HG03039 (cell line): Measurements from ENCODE around the gene TMEM8B.
"Not testable (repeated sequence)": the region's sequence is repeated elsewhere in the genome, so short reads cannot be mapped to it uniquely, and the experiment has no call there.

Experiments
- ATAC-seq: cut with Tn5 transposase; IDR thresholded peaks from one replicate; pipeline ENCODE4 v1.9.1; 2021; ENCODE audit warnings: mild to moderate bottlenecking, moderate library complexity; ENCODE audit not compliant: unreplicated experiment

The TMEM8B gene

DNA sequence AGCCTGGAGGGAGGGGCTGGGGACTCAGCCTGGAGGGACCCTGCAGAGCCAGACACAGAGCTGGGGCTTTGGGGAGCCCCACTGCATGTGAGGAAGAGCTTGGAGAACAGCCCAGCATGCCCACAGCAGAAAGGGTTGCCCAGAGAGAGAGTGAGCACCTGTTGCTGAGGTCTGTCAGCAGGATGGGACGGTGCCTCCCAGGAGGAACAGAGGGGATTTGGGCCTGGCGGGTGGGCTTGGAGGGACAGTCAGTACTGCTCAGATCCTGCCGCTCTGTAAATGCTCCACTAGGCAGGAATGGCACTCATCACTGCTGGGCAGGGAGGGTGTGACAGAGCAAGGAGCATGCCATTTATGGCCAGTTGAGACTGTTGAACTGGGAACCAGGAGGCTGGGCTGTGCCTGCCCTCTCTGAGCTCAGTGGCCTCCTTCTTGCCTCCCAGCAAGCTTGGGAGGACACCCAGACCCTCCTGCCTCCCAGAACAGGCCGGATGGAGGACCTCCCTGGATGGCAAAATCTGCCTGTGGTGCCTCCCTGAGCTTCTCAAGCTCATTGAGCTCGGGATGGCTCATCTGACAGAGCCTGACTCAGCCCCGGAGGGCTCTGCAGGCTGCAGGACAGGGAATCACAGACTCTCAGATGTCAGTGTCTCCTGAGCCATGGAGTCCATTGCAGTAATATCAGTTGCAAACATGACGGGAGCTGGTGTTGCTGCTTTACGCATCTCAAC, 76.2 kb downstream of the TMEM8B start:
- no peak for ATAC-seq

DNA sequence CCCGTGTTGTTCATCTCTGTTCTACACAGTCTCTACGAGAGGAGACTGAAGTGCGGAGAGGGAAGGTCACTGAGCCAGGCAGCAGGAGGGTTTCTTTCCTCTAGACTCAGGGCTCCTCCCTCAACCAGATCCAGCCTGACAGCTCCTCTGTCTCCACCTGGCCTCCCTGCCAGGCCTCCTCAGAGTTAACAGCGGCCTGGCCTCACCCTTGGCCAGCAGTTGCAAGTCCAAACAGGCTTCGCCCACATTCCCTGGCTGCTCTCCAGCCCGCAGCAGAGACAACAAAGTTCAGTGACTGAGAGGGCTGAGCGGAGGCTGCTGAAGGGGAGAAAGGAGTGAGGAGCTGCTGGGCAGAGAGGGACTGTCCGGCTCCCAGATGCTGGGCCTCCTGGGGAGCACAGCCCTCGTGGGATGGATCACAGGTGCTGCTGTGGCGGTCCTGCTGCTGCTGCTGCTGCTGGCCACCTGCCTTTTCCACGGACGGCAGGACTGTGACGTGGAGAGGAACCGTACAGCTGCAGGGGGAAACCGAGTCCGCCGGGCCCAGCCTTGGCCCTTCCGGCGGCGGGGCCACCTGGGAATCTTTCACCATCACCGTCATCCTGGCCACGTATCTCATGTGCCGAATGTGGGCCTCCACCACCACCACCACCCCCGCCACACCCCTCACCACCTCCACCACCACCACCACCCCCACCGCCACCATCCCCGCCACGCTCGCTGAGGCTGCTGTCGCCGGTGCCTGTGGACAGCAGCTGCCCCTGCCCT, 77.1 kb downstream of the TMEM8B start, which contains the start of gene HRCT1:
Gene HRCT1 (plus strand): TSS at position 291 of the 768 bp plus-strand sequence. CDS start 86 bp downstream, at position 377.
- no peak for ATAC-seq

DNA sequence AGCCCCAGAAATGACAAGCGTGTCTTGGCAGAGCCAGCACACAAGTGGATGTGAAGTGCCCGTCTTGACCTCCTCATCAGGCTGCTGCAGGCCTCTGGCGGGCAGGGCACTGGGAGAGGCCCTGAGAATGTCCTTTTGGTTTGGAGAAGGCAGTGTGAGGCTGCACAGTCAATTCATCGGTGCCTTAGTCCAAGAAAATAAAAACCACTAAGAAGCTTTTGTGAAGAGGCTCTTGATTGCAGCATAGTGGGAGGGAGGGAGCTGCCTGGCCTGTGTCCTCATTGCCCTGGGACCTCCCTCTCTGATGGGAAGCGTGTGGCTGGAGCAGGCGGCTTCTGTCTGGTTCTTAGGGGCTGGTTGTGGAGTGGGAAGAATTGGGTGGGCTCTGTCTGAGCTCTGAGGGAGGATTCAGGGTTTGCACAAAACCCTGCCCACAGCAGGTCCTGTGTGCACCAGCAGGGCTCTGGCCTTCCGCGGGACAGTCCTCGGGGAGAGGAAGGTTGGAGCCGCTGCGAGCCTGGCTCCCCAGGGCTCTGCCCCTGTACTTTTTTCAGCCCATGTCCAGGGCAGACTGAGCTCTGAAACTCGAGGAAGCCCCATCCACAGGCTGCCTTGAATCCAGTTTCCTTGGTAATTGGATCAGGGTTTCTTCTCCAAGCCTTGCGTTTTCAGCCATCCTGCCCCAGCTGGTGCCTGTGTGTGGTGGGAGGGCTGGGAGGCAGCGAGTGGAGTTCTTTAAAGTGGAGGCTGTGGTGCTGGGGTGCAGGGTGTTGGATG, 78.1 kb downstream of the TMEM8B start:
- no peak for ATAC-seq

DNA sequence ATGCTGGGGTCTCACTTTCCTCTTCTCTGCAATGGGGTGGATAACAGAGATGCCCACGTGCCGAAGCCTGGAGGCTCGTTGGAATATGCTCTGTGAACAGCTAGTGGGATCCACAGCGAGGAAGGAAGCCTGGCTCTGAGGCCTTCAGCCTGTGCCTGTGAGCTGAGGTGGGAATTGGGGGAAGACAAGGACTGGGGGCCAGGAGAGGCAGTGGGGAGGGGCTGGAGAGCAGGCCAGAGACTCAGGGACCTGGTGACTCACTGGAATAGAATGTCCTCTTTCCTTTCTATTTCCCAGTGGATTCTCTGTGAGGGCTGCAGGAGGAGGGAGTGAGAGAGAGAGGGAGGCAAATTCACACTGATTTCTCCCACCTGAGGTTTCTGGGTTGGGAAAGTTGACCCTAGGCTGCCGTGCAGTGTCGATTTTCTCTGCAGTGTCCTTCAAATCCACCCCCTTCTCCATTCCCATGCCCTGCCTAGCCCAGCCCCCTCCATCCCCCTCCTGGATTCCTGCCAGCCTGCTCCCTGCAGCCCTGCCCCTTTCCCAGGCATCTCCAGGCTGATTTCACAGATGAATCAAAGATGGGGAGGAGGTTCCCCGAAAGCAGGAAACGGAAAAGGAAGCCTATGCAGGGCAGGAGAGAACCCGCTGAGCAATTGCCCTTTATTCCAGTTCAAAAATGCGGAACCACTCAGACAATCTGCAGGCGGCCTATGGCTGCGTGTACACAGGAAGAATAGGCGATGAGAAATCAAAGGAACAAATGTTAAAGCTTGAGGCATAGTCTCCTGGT, 78.9 kb downstream of the TMEM8B start:
- ATAC-seq: no peak

DNA sequence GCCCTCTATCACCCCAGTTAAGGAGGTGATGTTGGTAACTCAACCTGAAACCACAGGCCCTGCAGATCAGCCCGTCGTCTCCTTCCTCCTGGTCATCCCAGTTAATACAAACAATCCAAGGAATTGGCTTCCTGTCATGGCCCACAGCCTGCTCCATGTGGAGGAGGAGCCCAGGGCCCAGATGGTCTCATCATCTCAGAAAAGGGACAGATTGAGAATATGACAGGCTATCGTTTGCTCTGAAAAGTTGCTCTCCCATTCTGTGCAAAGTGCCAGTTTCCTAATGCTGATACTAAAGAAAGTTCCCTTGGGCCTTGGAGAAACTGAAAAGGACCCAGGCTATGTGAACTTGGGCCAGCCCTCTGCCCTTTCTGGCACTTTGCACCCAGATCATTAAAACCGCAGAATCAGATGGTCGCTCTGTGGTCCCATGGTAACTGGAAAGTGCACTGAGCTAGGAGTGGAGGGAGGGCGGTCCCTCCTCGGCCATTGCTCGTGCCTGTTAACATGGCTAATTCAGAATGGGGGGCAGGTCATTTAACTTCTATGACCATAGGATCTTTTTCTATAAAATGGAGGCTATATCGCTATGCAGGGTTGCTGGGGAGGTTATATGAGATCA, 79.6 kb downstream of the TMEM8B start:
- no peak for ATAC-seq

DNA sequence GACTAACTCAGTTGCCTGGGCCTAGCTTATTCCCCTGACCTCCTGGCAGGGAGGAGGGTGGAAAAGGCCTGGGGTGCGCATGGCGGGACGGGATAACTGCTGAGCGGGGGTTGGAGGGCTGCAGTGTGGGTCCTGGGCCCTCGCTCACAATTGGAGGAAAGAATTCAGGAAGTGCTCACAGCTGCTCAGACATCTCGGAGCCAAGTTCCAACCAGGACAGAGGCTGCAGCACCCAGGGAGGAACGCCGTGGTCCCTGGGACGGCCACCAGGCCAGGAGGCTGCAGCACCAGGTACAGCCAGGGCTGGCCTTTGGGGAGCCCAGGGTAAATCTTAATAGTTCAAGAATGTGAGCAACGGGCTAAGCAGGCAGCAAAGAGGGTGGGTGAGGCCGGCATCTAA, 80.2 kb downstream of the TMEM8B start, which contains the start of gene SPAAR:
Gene SPAAR (plus strand): TSS at position 217 of the 400 bp plus-strand sequence. CDS start 974 bp downstream, outside the sequence.
- no peak for ATAC-seq

DNA sequence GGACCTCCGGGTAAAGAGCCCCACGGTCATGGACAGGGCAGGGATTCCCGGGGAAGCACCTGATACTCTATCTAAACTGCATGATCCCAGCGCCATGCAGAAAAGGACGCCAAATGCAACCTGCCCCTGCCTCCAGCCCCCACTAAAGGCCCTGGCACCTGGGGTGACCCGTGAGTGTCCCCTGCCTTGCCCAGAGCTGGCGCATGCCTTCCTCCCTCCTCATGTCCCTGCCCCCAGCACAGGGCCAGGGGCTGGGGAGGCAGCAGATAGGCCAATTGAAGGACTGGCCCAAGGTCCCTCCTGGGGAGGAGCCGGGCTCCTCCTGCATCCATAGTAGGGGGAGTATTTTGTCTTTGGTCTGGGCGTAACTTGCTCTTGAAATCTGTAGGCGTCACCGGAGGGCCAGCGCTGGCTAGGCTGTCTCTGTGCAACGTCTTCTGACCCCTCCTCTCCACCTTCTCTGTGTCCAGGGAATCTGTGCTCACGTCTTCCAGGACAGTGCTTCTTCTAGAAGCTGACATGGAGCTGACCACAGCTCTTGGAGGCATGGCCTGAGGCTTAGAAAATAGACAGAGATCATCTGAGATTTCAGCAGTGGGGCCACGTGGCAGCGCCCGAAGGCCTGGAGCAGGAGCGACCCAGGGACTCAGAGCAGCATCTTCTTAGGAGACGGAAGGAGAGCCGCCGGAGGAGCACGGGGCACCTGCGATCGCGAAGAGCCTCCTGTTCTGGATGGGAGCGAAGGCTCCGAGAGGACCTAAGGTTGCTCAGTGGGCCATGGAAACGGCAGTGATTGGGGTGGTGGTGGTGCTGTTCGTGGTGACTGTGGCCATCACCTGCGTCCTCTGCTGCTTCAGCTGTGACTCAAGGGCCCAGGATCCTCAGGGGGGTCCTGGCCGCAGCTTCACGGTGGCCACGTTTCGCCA, 80.9 kb downstream of the TMEM8B start:
- ATAC-seq: no peak

DNA sequence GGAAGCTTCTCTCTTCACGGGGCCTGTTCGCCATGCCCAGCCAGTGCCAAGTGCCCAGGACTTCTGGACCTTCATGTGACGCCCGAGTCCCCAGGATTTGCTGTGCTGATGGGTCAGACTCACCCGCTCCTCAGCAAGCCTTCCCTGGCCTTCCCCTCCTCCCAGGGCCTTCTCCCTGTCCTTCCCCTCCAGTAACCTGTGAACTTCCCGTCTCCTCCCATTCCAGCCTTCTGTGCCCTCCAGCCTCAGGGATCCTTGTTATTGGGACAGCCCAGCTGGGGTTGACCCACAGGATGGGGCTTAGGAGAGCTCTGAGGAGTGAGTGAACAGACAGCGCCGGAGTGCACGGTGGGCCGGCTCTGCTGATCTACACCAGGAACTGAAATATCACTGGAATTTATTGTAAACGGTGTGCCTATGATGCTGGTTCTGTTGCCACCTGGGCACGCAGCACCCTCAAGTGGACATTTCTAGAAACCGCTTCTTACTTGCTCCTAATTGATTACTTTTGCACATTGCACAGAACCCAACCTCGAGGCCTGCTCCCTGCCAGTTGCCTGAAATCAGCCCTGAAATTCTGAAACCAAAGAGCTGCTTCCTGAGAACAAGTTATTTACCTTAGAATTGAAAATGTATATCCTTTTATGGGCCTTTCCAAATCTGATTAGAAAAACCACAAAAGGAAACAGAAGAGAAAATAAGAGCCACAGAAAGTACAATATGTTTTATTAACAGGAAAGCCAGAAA, 81.8 kb downstream of the TMEM8B start:
- no peak for ATAC-seq

DNA sequence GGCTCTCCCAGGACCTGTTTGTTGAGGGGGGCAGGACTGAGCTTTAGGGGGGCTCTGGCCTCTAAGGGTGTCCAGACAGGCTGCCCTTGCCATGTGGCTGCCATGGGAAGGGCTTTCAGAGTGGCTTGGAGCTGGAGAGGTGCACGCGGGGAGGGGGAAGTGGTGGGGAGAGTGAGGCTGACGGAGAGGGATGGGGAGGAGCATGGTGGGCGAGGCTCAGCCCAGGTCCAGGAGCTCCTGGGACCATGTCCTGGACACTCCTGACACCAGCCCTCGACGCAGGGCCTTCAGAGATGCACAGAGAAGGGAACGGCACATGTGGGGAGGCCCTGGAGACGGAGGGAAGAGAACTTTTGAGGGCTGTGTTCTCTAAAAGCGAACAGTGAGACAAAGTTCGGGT, 82.7 kb downstream of the TMEM8B start:
- ATAC-seq: no peak

DNA sequence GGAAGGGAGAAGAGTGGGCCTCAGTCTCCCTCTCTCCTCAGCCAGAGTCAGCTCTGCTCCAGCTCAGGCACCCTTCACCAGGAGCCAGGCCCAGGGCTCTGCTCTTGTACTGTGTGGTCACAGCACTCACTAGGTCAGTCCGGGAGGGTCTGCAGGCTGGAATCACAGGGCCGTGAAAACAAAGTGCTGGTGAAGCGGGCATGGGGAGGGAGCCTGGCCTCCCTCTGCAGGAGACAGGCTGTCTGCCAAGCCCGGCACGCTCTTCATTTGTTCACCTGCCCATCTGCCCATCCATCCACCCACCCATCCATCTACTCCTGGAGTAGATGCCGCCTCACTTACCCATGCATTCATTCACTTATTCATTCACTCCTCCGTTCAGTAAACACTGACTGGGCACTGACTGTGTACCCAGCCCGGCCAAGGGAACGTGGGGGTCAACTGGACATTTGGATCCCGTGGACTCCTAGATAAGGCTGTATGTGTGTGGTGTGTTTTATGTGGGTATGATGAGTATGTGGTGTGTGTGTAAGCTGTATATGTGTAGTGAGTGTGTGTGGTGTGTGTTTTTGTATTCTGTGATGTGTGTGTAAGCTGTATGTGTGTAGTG, 83.9 kb downstream of the TMEM8B start:
- ATAC-seq: no peak

DNA sequence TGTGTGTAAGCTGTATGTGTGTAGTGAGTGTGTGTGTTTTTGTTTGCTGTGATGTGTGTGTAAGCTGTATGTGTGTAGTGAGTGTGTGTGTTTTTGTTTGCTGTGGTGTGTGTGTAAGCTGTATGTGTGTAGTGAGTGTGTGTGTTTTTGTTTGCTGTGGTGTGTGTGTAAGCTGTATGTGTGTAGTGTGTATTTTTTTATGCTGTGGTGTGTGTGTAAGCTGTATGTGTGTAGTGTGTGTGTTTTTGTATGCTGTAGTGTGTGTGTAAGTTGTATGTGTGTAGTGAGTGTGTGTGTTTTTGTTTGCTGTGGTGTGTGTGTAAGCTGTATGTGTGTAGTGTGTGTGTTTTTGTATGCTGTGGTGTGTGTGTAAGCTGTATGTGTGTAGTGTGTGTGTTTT, 84.4 kb downstream of the TMEM8B start:
- ATAC-seq: not testable (repeated sequence)

DNA sequence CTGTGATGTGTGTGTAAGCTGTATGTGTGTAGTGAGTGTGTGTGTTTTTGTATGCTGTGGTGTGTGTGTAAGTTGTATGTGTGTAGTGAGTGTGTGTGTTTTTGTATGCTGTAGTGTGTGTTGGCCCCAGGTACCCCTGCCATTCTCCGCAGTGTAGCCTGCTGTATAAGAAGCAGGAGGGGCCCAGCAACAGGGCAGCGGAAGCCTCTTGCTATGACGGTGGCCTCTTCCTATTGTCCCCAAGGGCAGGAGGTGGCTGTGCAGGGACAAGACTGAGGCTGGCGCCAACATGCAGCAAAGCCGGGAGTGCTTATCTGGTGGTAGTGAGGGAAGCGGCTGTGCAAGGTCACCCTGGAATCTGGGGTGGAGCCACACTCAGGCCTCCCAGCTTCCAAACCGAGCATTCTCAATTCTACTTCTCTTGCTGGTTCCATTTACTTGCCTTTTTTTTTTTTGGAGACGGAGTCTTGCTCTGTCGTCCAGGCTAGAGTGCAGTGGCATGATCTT, 85.3 kb downstream of the TMEM8B start:
- no peak for ATAC-seq
